ACC112 (cell line): ENCODE results near the gene ZNF433.

Experiments used
- H2AFZ ChIP-seq: fragments of 200-600 bp; sonication (generic); one replicate; pipeline ENCODE4 v1.6.0; 2017; ENCODE audit warnings: antibody characterized with exemption, low read length; ENCODE audit not compliant: unreplicated experiment
- H3K27ac ChIP-seq: fragments of 200-600 bp; sonication (generic); 2 replicates; pipeline ENCODE4 v1.5.1; 2014; ENCODE audit warnings: low read depth, mild to moderate bottlenecking, antibody characterized with exemption, low read length, moderate library complexity
- H3K27me3 ChIP-seq: fragments of 200-600 bp; sonication (generic); 2 replicates; pipeline ENCODE4 v1.6.1; 2014; ENCODE audit warnings: mild to moderate bottlenecking, antibody characterized with exemption, low read length, moderate library complexity, mixed read lengths; ENCODE audit not compliant: insufficient read depth
- H3K36me3 ChIP-seq: fragments of 200-600 bp; sonication (generic); 2 replicates; pipeline ENCODE4 v1.6.1; 2016; ENCODE audit warnings: mild to moderate bottlenecking, antibody characterized with exemption, low read length, moderate library complexity, mixed read lengths; ENCODE audit not compliant: insufficient read depth
- H3K4me1 ChIP-seq: fragments of 200-600 bp; sonication (generic); one replicate; pipeline ENCODE4 v1.6.1; 2016; ENCODE audit warnings: low read length, mixed read lengths; ENCODE audit not compliant: insufficient read depth, unreplicated experiment, control insufficient read depth
- H3K4me3 ChIP-seq: fragments of 200-600 bp; sonication (generic); 2 replicates; pipeline ENCODE4 v1.5.1; 2014; ENCODE audit warnings: mild to moderate bottlenecking, low read depth, low read length
- H3K79me2 ChIP-seq: fragments of 200-600 bp; sonication (generic); one replicate; pipeline ENCODE4 v1.6.0; 2016; ENCODE audit warnings: low read length; ENCODE audit not compliant: control insufficient read depth, unreplicated experiment, insufficient read depth

Gene ZNF433

GRCh38 chr19:11964858-11965645 lies 70.4 kb downstream of the ZNF433 start, which contains the start of gene ZNF763:
Gene ZNF763 (plus strand): TSS chr19:11965040. CDS start chr19:11965209, 169 bp downstream.
- Histone ChIP-seq H2AFZ (peak within 1 kb of the TSS; percentile 97), H3K4me1 (peaks cover 5% of the 10 kb centered on the region), H3K79me2 (no peaks in the 10 kb centered on the region), H3K27me3 (no peaks in the 10 kb centered on the region), H3K36me3 (no peaks in the 10 kb centered on the region), H3K4me3 (peak within 1 kb of the TSS; percentile 99), H3K27ac (peak within 1 kb of the TSS; percentile 86)
